H1 (cell line): Measurements from ENCODE around the gene RMDN2. TPM values are rescaled to one million over a fixed set of nuclear protein-coding genes. Genes with fewer than 3 reads are reported as not detected.

Experiments
- CEBPB ChIP-seq: IDR thresholded peaks from 2 replicates; pipeline ENCODE4 v1.6.1; 2012; ENCODE audit warnings: low read depth, low read length
- CHD2 ChIP-seq: IDR thresholded peaks from 2 replicates; pipeline ENCODE4 v1.6.1; 2012; ENCODE audit warnings: low read length, improper control_type of control experiment
- CTBP2 ChIP-seq: IDR thresholded peaks from 2 replicates; pipeline ENCODE4 v1.7.0; 2011; ENCODE audit warnings: borderline replicate concordance, mild to moderate bottlenecking, moderate library complexity, mixed read lengths, low read length; ENCODE audit not compliant: insufficient read depth, insufficient read length
- E2F6 ChIP-seq: IDR thresholded peaks from 2 replicates; pipeline ENCODE4 v1.6.1; 2012; ENCODE audit warnings: inconsistent platforms
- EZH2 ChIP-seq: fragments of 200-600 bp; sonication (generic); IDR thresholded peaks from 2 replicates; pipeline ENCODE4 v1.7.1; 2012; ENCODE audit warnings: low read depth, mild to moderate bottlenecking, moderate library complexity, low read length, inconsistent platforms; ENCODE audit not compliant: severe bottlenecking
- HDAC2 ChIP-seq, 2 experiments: fragments of 300-600 bp in 1 of 2; sonication (generic) in 1 of 2; IDR thresholded peaks; 2 replicates each; pipeline ENCODE4 v1.6.1; 2011 to 2012; ENCODE audit warnings: low read depth in 2 of 2, low read length in 2 of 2, mild to moderate bottlenecking in 2 of 2, moderate library complexity in 2 of 2, borderline replicate concordance in 1 of 2, inconsistent platforms in 1 of 2
- MAX ChIP-seq: IDR thresholded peaks from 2 replicates; pipeline ENCODE4 v1.6.1; 2012; ENCODE audit warnings: inconsistent platforms
- RBBP5 ChIP-seq: IDR thresholded peaks from 2 replicates; pipeline ENCODE4 v1.7.1; 2012; ENCODE audit warnings: low read depth, mild to moderate bottlenecking, inconsistent platforms, low read length, moderate library complexity, borderline replicate concordance
- RXRA ChIP-seq: IDR thresholded peaks from 2 replicates; pipeline ENCODE4 v1.6.1; 2011; ENCODE audit warnings: low read depth, mild to moderate bottlenecking, low read length, moderate library complexity; ENCODE audit not compliant: insufficient read depth
- SAP30 ChIP-seq: fragments of 300-600 bp; sonication (generic); IDR thresholded peaks from 2 replicates; pipeline ENCODE4 v1.7.1; 2012; ENCODE audit warnings: low read length, moderate library complexity, mild to moderate bottlenecking, inconsistent platforms; ENCODE audit not compliant: insufficient read depth, insufficient replicate concordance
- SP2 ChIP-seq: IDR thresholded peaks from 2 replicates; pipeline ENCODE4 v1.6.1; 2012; ENCODE audit warnings: mild to moderate bottlenecking, low read length, inconsistent platforms
- polyA plus RNA-seq, 7 experiments: library from polyadenylated mRNA; depleted of rRNA in 3 of 7; stranded (reverse) in 5 of 7; unstranded in 2 of 7; fragments of >200 nt in 5 of 7; fragments of 200-250 nt in 2 of 7; gene quantifications; 1 replicate in 5 of 7; 2 replicates in 1 of 7; 4 replicates in 1 of 7; pipeline versions ENCODE4 v1.2.1 to v1.2.3, GENCODE V29; 2011 to 2013; ENCODE audit warnings: missing spikeins in 2 of 7, mixed read lengths in 2 of 7
- total RNA-seq: library from RNA; stranded (reverse); fragmentation: NEBNext Ultra II Directional; extraction: Animal tissue kit (Norgen Biotek cat#: 25700); gene quantifications from 2 replicates; pipeline ENCODE4 v1.2.1, GENCODE V29; 2021
- TF ChIP-seq, protein P1 (sequence below), 3 experiments: IDR thresholded peaks; 1 replicate in 2 of 3; 2 replicates in 1 of 3; pipeline versions ENCODE4 v1.5.1 to v1.6.1; 2011; ENCODE audit warnings: low read length in 3 of 3, mild to moderate bottlenecking in 3 of 3, inconsistent platforms in 2 of 3, low read depth in 1 of 3, moderate library complexity in 1 of 3; ENCODE audit not compliant: insufficient read depth in 1 of 3; ENCODE audit errors: control extremely low read depth in 1 of 3

Gene RMDN2
- total and polyA plus RNA-seq, 2 of the 8 experiments (the other 6 are each of a cell fraction or from before 2014, with no cell fraction given) = 0.53 to 3.0 TPM

DNA sequence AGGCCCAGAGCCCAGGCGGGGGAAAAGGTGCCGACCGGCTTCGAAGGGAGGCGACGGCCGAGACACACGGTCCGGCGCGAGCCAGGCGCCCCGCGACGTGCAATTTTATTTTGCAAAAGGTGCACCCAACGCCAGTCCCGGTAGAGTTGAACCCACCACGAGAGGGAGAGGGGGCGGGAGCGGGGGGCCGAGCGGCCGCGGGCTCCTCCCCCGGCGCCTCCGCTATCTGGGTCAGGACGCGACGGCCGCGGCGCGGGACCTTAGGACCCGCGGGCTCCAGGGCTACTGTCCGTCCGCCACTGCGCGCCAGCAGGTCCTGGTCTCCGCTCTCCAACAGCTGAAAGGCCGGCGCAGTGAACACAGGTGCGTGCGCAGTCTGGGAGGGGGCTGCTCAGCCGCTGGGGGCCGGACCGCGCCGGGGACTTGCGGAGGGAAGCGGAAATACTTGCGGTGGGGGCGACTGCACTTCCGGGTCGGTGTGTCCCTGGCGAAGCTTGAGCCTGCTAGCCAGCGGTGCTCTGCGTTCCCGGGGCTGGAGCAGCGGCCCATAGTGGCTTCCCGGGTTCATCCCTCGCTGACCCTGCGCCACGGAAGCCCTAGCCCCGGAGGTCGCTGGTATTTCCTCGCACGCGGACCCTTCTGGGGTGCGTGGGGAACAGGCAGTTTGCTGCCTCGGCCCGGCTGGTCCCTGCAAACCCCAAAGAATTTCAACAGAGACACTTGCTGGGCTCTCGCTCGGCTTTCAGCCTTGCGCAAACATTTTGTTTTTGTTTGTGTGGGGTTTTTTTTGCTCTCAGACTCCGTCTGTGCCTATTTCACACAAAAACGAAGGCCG is at the start of gene RMDN2 (continued):
- TF ChIP-seq, protein P1, sequence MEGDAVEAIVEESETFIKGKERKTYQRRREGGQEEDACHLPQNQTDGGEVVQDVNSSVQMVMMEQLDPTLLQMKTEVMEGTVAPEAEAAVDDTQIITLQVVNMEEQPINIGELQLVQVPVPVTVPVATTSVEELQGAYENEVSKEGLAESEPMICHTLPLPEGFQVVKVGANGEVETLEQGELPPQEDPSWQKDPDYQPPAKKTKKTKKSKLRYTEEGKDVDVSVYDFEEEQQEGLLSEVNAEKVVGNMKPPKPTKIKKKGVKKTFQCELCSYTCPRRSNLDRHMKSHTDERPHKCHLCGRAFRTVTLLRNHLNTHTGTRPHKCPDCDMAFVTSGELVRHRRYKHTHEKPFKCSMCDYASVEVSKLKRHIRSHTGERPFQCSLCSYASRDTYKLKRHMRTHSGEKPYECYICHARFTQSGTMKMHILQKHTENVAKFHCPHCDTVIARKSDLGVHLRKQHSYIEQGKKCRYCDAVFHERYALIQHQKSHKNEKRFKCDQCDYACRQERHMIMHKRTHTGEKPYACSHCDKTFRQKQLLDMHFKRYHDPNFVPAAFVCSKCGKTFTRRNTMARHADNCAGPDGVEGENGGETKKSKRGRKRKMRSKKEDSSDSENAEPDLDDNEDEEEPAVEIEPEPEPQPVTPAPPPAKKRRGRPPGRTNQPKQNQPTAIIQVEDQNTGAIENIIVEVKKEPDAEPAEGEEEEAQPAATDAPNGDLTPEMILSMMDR (IDR thresholded peaks at IDR 0.05; ENCODE audit: control extremely low read depth in 1 of 3, insufficient read depth in 1 of 3, low read depth in 1 of 3, low read length in 3 of 3) = peak in 1 of 3 experiments; percentile 5; a peak in 1 of 4 replicates
- TF ChIP-seq SP2 (no peak), CEBPB (peak; percentile 44; the same call in 1 of the 2 replicates), CHD2 (no peak; the same call in 1 of the 2 replicates), MAX (peak; percentile 51; the same call in 1 of the 2 replicates), E2F6 (peak; percentile 95), EZH2 (no peak), RXRA (no peak), CTBP2 (peak; percentile 50), SAP30 (no peak), RBBP5 (peak; percentile 66; the same call in 1 of the 2 replicates), HDAC2 (IDR thresholded peaks at IDR 0.05; ENCODE audit: borderline replicate concordance in 1 of 2, low read depth in 2 of 2, low read length in 2 of 2) (peak; percentile 32 to 67; a peak in 1 of 4 replicates)
